Endothelial cell of umbilical vein (primary cell): ENCODE results near the gene ADAMTS17. TPM values are rescaled to one million over a fixed set of nuclear protein-coding genes. Genes with fewer than 3 reads are reported as not detected.
"Not testable (repeated sequence)": the region's sequence is repeated elsewhere in the genome, so short reads cannot be mapped to it uniquely, and the experiment has no call there.

Experiments used
- BruUV-seq: library from RNA; stranded (reverse); fragments of 400-500 nt; replicated peaks from 2 replicates; lab custom pipeline; 2021; lab: Mats Ljungman, UMichigan
- CTCF ChIA-PET: fragments of 300-600, 350-600 bp; sonication (Branson Sonifier 250); formaldehyde crosslinking; loops from one replicate; lab custom pipeline; 2021; ENCODE audit warnings: antibody characterized with exemption, inconsistent platforms; lab: Charles Lee
- POLR2A ChIA-PET: fragments of 300-600, 350-600 bp; sonication (Branson Sonifier 250); formaldehyde crosslinking; loops from one replicate; lab custom pipeline; 2021; ENCODE audit warnings: antibody characterized with exemption, inconsistent platforms; lab: Charles Lee
- DNase-seq: peaks from one replicate; pipeline ENCODE4 v3.0.0-alpha.2; 2011; ENCODE audit warnings: low read depth, low spot score
- FAIRE-seq: peaks from 2 replicates; lab custom pipeline; 2011; peaks lifted over from hg19 to GRCh38; lab: Jason Lieb, UNC
- H2AFZ ChIP-seq: 2 replicates; pipeline ENCODE4 v1.6.0; 2012; ENCODE audit warnings: low read depth, low read length, control low read depth, inconsistent platforms
- H3K27ac ChIP-seq: 2 replicates; pipeline ENCODE4 v1.5.1; 2011; ENCODE audit warnings: low read depth, mild to moderate bottlenecking, control low read depth, low read length, moderate library complexity; ENCODE audit not compliant: insufficient read depth
- H3K27me3 ChIP-seq, 2 experiments: 2 replicates each; pipeline versions ENCODE4 v1.6.0 to v1.6.1; 2011; ENCODE audit warnings: low read length in 2 of 2, mixed read lengths in 1 of 2; ENCODE audit not compliant: control insufficient read depth in 2 of 2, insufficient read depth in 2 of 2
- H3K36me3 ChIP-seq, 2 experiments: 2 replicates in 1 of 2; 3 replicates in 1 of 2; pipeline ENCODE4 v1.5.1; 2011; ENCODE audit warnings: low read length in 2 of 2, mild to moderate bottlenecking in 1 of 2, moderate library complexity in 1 of 2; ENCODE audit not compliant: control insufficient read depth in 2 of 2, insufficient read depth in 2 of 2; ENCODE audit errors: extremely low read depth in 1 of 2
- H3K4me1 ChIP-seq: 3 replicates; pipeline ENCODE4 v1.5.1; 2011; ENCODE audit warnings: mild to moderate bottlenecking, low read length; ENCODE audit not compliant: control insufficient read depth, insufficient read depth; ENCODE audit errors: extremely low read depth
- H3K4me2 ChIP-seq: 2 replicates; pipeline ENCODE4 v1.6.1; 2011; ENCODE audit warnings: low read length, control low read depth, mixed read lengths; ENCODE audit not compliant: insufficient read depth
- H3K4me3 ChIP-seq, 3 experiments: fragments of 200-600 bp in 1 of 3; sonication (generic), shearing (Covaris generic) in 1 of 3; replicated peaks in 1 of 3; 2 replicates each; pipeline ENCODE4 v1.5.1; 2011 to 2016; ENCODE audit warnings: control low read depth in 3 of 3, low read length in 3 of 3, mild to moderate bottlenecking in 2 of 3, inconsistent platforms in 1 of 3, low read depth in 1 of 3, moderate library complexity in 1 of 3; ENCODE audit not compliant: insufficient read depth in 1 of 3
- H3K79me2 ChIP-seq: 2 replicates; pipeline ENCODE4 v1.6.0; 2012; ENCODE audit warnings: low read length, inconsistent platforms; ENCODE audit not compliant: control insufficient read depth, insufficient read depth
- H3K9ac ChIP-seq: replicated peaks from 2 replicates; pipeline ENCODE3; 2011; ENCODE audit warnings: low read length, control low read depth; ENCODE audit not compliant: insufficient read depth; ENCODE audit errors: extremely low read depth
- H3K9me1 ChIP-seq: replicated peaks from 3 replicates; pipeline ENCODE4 v1.6.0; 2011; ENCODE audit warnings: mild to moderate bottlenecking, low read length; ENCODE audit not compliant: control insufficient read depth, insufficient read depth; ENCODE audit errors: extremely low read depth
- H3K9me3 ChIP-seq: replicated peaks from 2 replicates; pipeline ENCODE4 v1.5.1; 2012; ENCODE audit warnings: low read length, inconsistent platforms; ENCODE audit not compliant: control insufficient read depth, insufficient read depth
- H4K20me1 ChIP-seq: replicated peaks from 2 replicates; pipeline ENCODE3; 2011; ENCODE audit warnings: mild to moderate bottlenecking, low read length; ENCODE audit not compliant: control insufficient read depth, insufficient read depth; ENCODE audit errors: extremely low read depth
- EZH2 ChIP-seq: IDR thresholded peaks from 2 replicates; pipeline ENCODE4 v1.6.1; 2012; ENCODE audit warnings: borderline replicate concordance, low read depth, mild to moderate bottlenecking, moderate library complexity, low read length, inconsistent platforms; ENCODE audit not compliant: severe bottlenecking
- FOS ChIP-seq: IDR thresholded peaks from 2 replicates; pipeline ENCODE4 v1.6.1; 2011; ENCODE audit warnings: mild to moderate bottlenecking, low read length, moderate library complexity, borderline replicate concordance; ENCODE audit not compliant: insufficient read depth
- GATA2 ChIP-seq: IDR thresholded peaks from 2 replicates; pipeline ENCODE4 v1.7.0; 2011; ENCODE audit warnings: low read depth, mild to moderate bottlenecking, moderate library complexity, mixed read lengths, low read length; ENCODE audit not compliant: insufficient read length, insufficient read depth
- JUN ChIP-seq: IDR thresholded peaks from 2 replicates; pipeline ENCODE4 v1.6.1; 2011; ENCODE audit warnings: borderline replicate concordance, low read depth; ENCODE audit not compliant: insufficient read length, insufficient read depth
- MYC ChIP-seq: IDR thresholded peaks from one replicate; pipeline ENCODE4 v1.6.1; 2011; ENCODE audit warnings: mild to moderate bottlenecking, low read depth, low read length
- POLR2A ChIP-seq: IDR thresholded peaks from 2 replicates; pipeline ENCODE4 v1.6.1; 2012; ENCODE audit warnings: low read depth, mild to moderate bottlenecking, control low read depth, low read length
- POLR2AphosphoS5 ChIP-seq: IDR thresholded peaks from 2 replicates; pipeline ENCODE4 v1.6.1; 2012; ENCODE audit warnings: low read depth, mild to moderate bottlenecking, control low read depth, low read length, moderate library complexity; ENCODE audit not compliant: insufficient read depth
- dilution Hi-C: fragments of 300-500 bp; cut with MboI; formaldehyde crosslinking; loops from one replicate; pipeline ENCODE4 v1.15.0; 2019; ENCODE audit warnings: low sequenced_read_pairs; ENCODE audit not compliant: extremely low pct_ligation_motif_present
- intact Hi-C: fragments of 100-400 bp; cut with micrococcal nuclease; formaldehyde crosslinking; loops from one replicate; pipeline ENCODE4 v1.10.0; 2022
- polyA plus RNA-seq, 4 experiments: library from polyadenylated mRNA; depleted of rRNA in 3 of 4; stranded (reverse) in 3 of 4; unstranded in 1 of 4; fragments of >200 nt; gene quantifications; 2 replicates each; pipeline versions ENCODE4 v1.2.1 to v1.2.3, GENCODE V29; 2011 to 2012; ENCODE audit warnings: missing spikeins in 1 of 4
- total RNA-seq: library from RNA; stranded (reverse); gene quantifications from 2 replicates; pipeline ENCODE4 v1.2.3, GENCODE V29; 2021
- TF ChIP-seq, protein P1 (sequence below), 2 donors: IDR thresholded peaks; 1 replicate in 1 of 2; 2 replicates in 1 of 2; pipeline ENCODE4 v1.5.1; 2011; ENCODE audit warnings: low read length in 2 of 2, mild to moderate bottlenecking in 2 of 2, moderate library complexity in 2 of 2, control low read depth in 1 of 2, inconsistent platforms in 1 of 2, low read depth in 1 of 2; ENCODE audit not compliant: insufficient read depth in 1 of 2; ENCODE audit errors: extremely low read depth in 1 of 2
- TF ChIP-seq, protein P2 (sequence below): IDR thresholded peaks from 2 replicates; pipeline ENCODE4 v1.6.1; 2011; ENCODE audit not compliant: insufficient read depth, insufficient read length

Gene ADAMTS17
- total and polyA plus RNA-seq, 2 donors (not counting 3 experiments of a cell fraction or from before 2014, with no cell fraction given), result 0.12 TPM; not detected in 1

DNA sequence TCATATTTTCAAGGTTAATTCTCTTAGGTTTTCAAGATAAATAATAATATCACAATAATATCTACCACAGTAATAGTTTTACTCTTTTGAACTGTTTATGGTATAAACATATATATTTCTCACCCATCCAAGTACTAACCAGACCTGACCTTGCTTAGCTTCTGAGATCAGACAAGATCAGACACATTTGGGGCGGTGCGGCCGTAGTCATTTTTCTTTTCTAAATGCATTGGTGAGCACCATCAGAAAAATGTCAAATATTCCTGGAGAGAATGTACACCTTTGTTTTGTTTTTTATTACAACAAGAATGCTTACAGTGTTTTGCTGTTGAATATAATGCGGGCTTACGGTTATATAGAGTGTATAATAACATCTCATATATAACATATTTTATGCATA lies 267.8 kb downstream of the ADAMTS17 start:
- Histone ChIP-seq H3K27ac (no peak overlapping the region), H2AFZ (no peak overlapping the region), H4K20me1 (no peaks in the 10 kb centered on the region), H3K9me3 (no peaks in the 10 kb centered on the region), H3K9me1 (no peaks in the 10 kb centered on the region), H3K4me1 (no peaks in the 10 kb centered on the region), H3K79me2 (no peaks in the 10 kb centered on the region), H3K9ac (no peak overlapping the region), H3K36me3 (no peaks in the 10 kb centered on the region), H3K4me3 (no peak overlapping the region), H3K27me3 (no peaks in the 10 kb centered on the region), H3K4me2 (no peak overlapping the region)
- intact Hi-C loops, result no loop called here
- ChIA-PET POLR2A (no interaction called here), CTCF (no interaction called here)
- DNase-seq, result no peak
- no peak for TF ChIP-seq POLR2A
- no peak for TF ChIP-seq FOS
- TF ChIP-seq, protein P1, sequence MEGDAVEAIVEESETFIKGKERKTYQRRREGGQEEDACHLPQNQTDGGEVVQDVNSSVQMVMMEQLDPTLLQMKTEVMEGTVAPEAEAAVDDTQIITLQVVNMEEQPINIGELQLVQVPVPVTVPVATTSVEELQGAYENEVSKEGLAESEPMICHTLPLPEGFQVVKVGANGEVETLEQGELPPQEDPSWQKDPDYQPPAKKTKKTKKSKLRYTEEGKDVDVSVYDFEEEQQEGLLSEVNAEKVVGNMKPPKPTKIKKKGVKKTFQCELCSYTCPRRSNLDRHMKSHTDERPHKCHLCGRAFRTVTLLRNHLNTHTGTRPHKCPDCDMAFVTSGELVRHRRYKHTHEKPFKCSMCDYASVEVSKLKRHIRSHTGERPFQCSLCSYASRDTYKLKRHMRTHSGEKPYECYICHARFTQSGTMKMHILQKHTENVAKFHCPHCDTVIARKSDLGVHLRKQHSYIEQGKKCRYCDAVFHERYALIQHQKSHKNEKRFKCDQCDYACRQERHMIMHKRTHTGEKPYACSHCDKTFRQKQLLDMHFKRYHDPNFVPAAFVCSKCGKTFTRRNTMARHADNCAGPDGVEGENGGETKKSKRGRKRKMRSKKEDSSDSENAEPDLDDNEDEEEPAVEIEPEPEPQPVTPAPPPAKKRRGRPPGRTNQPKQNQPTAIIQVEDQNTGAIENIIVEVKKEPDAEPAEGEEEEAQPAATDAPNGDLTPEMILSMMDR (IDR thresholded peaks at IDR 0.05; ENCODE audit: extremely low read depth in 1 of 2, insufficient read depth in 1 of 2, low read depth in 1 of 2, low read length in 2 of 2), result no peak
- TF ChIP-seq MYC, result no peak
- TF ChIP-seq POLR2AphosphoS5, result no peak
- TF ChIP-seq GATA2, result no peak
- TF ChIP-seq, protein P2, sequence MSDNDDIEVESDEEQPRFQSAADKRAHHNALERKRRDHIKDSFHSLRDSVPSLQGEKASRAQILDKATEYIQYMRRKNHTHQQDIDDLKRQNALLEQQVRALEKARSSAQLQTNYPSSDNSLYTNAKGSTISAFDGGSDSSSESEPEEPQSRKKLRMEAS, result no peak
- no peak for TF ChIP-seq EZH2
- no peak for TF ChIP-seq JUN
- BruUV-seq, result no TSS peak
- dilution Hi-C loops, result no loop called here
- FAIRE-seq, result no peak

DNA sequence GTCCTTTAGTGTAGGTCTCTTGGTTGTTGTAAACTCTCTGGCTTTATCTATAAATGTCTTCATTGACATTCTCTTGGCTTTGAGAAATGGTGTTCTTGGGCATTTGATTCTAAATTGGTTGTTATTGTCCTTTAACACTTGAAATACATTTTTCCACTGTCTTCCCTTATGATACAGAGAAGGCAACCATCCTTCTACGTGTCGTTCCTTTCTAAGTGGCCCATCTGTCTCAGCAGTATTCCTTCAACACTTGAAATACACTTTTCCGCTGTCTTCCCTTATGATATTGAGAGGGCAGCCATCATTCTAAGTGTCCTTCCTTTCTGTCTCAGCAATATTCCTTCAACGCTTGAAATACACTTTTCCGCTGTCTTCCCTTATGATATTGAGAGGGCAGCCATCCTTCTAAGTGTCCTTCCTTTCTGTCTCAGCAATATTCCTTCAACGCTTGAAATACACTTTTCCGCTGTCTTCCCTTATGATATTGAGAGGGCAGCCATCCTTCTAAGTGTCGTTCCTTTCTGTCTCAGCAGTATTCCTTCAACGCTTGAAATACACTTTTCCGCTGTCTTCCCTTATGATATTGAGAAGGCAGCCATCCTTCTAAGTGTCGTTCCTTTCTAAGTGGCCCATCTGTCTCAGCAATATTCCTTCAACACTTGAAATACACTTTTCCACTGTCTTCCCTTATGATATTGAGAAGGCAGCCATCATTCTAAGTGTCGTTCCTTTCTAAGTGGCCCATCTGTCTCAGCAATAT lies 275.1 kb downstream of the ADAMTS17 start:
- H3K4me2 ChIP-seq, H3K79me2 ChIP-seq, BruUV-seq, H3K4me3 ChIP-seq, H3K4me1 ChIP-seq, POLR2A ChIA-PET, dilution Hi-C loops, H3K9ac ChIP-seq, CTCF ChIA-PET, H2AFZ ChIP-seq, H3K36me3 ChIP-seq, H4K20me1 ChIP-seq, intact Hi-C loops, H3K27me3 ChIP-seq, H3K9me1 ChIP-seq, H3K27ac ChIP-seq, H3K9me3 ChIP-seq, FAIRE-seq, DNase-seq: not testable (repeated sequence)
